HG03460 (cell line): ENCODE measurements around the gene CCNG1.

Experiments used
- ATAC-seq: cut with Tn5 transposase; IDR thresholded peaks from one replicate; pipeline ENCODE4 v1.9.1; 2021; ENCODE audit not compliant: unreplicated experiment

The CCNG1 gene

GRCh38 chr5:163489055-163489744 is 51.8 kb downstream of the CCNG1 start:
- no peak for ATAC-seq

GRCh38 chr5:163489745-163490075 is 52.3 kb downstream of the CCNG1 start:
- no peak for ATAC-seq
